Measurements from ENCODE around the gene VWA3B.

- no peak for TF ChIP-seq CTCF (conservative IDR thresholded peaks at IDR 0.05; ENCODE audit: low read depth, low read length)
- TF ChIP-seq SMC3 (IDR thresholded peaks at IDR 0.05; ENCODE audit: low read depth, low read length) = no peak
- TF ChIP-seq POLR2A (IDR thresholded peaks at IDR 0.05; ENCODE audit: low read depth, low read length) = no peak
- no peak for TF ChIP-seq FOS (IDR thresholded peaks at IDR 0.05; ENCODE audit: low read depth, low read length)
- no peak for TF ChIP-seq RAD21 (IDR thresholded peaks at IDR 0.05; ENCODE audit: low read length)
- TF ChIP-seq RFX5 (IDR thresholded peaks at IDR 0.05; ENCODE audit: low read depth, low read length) = no peak
- TF ChIP-seq MAZ (IDR thresholded peaks at IDR 0.05; ENCODE audit: borderline replicate concordance, low read depth, low read length) = no peak
- no peak for TF ChIP-seq CEBPB (IDR thresholded peaks at IDR 0.05; ENCODE audit: low read depth, low read length)
- no peak for TF ChIP-seq MXI1 (IDR thresholded peaks at IDR 0.05; ENCODE audit: borderline replicate concordance, low read depth, low read length)
- no peak for TF ChIP-seq ELK1 (IDR thresholded peaks at IDR 0.05; ENCODE audit: borderline replicate concordance, low read depth, low read length)
- no peak for TF ChIP-seq USF2 (IDR thresholded peaks at IDR 0.05; ENCODE audit: low read depth, low read length)
These were observed 256.3 kb downstream of the VWA3B start for GRCh38 chr2:98343285-98343684.

Measured in IMR-90 (cell line).